ENCODE data around the gene SIGLEC8.

The SIGLEC8 gene

GRCh38 chr19:51430221-51430620 is 28.0 kb downstream of the SIGLEC8 start:
- WGBS, 2 donors (ENCODE audit: extremely low coverage in 2 of 2, insufficient read length in 2 of 2, insufficient replicate concordance in 1 of 2), result no CpG with 5 or more reads among the region's 3 CpGs
- Histone ChIP-seq H4K8ac (ENCODE audit: low read depth, low read length) (no peak overlapping the region), H2BK15ac (ENCODE audit: low read length) (no peak overlapping the region), H2BK120ac (ENCODE audit: low read depth, low read length) (no peak overlapping the region), H3K4me2 (ENCODE audit: insufficient read depth, low read length, poor library complexity, severe bottlenecking) (no peak overlapping the region), H3K4ac (ENCODE audit: low read length) (no peak overlapping the region), H3K18ac (ENCODE audit: low read length) (no peak overlapping the region), H3K27ac (replicated peaks; ENCODE audit: low read length) (no peak overlapping the region), H3K9ac (ENCODE audit: low read depth, low read length, poor library complexity) (no peak overlapping the region), H2BK5ac (ENCODE audit: low read length) (no peak overlapping the region), H3K36me3 (replicated peaks in 1 of 2; ENCODE audit: control insufficient read depth in 2 of 2, insufficient read depth in 2 of 2, low read length in 2 of 2) (no peaks in the 10 kb centered on the region), H3K9me3 (replicated peaks in 1 of 2; ENCODE audit: control insufficient read depth in 2 of 2, insufficient read depth in 1 of 2, low read depth in 1 of 2, low read length in 2 of 2) (no peaks in the 10 kb centered on the region), H3K27me3 (ENCODE audit: control insufficient read depth in 3 of 3, insufficient read depth in 3 of 3, low read depth in 1 of 3, low read length in 3 of 3) (peaks cover 0 to 14% (median 0%) of the 10 kb centered on the region in 3 experiments), H3K79me1 (ENCODE audit: low read depth, low read length) (no peaks in the 10 kb centered on the region), H3K4me3 (ENCODE audit: low read length in 2 of 2) (no peak overlapping the region), H2AK5ac (ENCODE audit: low read depth, low read length) (no peak overlapping the region), H2BK12ac (ENCODE audit: low read length) (no peak overlapping the region), H2AFZ (ENCODE audit: low read length) (no peak overlapping the region), H3K4me1 (ENCODE audit: control insufficient read depth in 2 of 2, insufficient read depth in 1 of 2, low read depth in 1 of 2, low read length in 2 of 2) (no peaks in the 10 kb centered on the region), H3K23ac (ENCODE audit: low read depth, low read length, poor library complexity) (no peak overlapping the region), H4K91ac (ENCODE audit: low read depth, low read length, poor library complexity) (no peak overlapping the region), H3K14ac (ENCODE audit: low read length) (no peak overlapping the region)
- no peak for DNase-seq (ENCODE audit: low spot score)

DNA sequence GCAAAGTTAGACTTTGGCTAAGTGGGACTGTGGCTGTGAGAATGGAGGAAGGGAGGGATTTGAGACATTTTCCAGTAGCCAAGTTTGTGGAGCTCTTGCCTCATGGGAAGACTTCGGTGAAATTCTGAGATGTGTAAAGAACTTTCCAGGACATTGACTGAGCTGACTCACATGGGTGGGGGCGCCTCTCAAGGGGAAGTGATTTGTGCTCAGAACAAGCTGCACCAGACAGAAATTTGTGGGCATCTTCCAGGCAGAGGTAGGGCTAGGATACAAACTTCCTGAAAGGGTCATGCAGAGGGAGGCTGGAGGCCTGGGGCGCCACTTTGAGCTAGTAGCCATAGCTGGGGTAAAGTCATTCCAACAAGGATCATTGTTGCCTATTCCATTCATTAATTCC is 31.1 kb downstream of the SIGLEC8 start:
- Histone ChIP-seq H3K4ac (ENCODE audit: low read length) (no peak overlapping the region), H3K4me3 (ENCODE audit: low read length in 2 of 2) (no peak overlapping the region), H3K9ac (ENCODE audit: low read depth, low read length, poor library complexity) (no peak overlapping the region), H3K36me3 (replicated peaks in 1 of 2; ENCODE audit: control insufficient read depth in 2 of 2, insufficient read depth in 2 of 2, low read length in 2 of 2) (no peaks in the 10 kb centered on the region), H2BK15ac (ENCODE audit: low read length) (no peak overlapping the region), H2BK12ac (ENCODE audit: low read length) (no peak overlapping the region), H3K18ac (ENCODE audit: low read length) (no peak overlapping the region), H3K27me3 (ENCODE audit: control insufficient read depth in 3 of 3, insufficient read depth in 3 of 3, low read depth in 1 of 3, low read length in 3 of 3) (peaks cover 0 to 14% (median 0%) of the 10 kb centered on the region in 3 experiments), H3K9me3 (replicated peaks in 1 of 2; ENCODE audit: control insufficient read depth in 2 of 2, insufficient read depth in 1 of 2, low read depth in 1 of 2, low read length in 2 of 2) (no peaks in the 10 kb centered on the region), H2AFZ (ENCODE audit: low read length) (no peak overlapping the region), H3K27ac (replicated peaks; ENCODE audit: low read length) (no peak overlapping the region), H3K4me1 (ENCODE audit: control insufficient read depth in 2 of 2, insufficient read depth in 1 of 2, low read depth in 1 of 2, low read length in 2 of 2) (no peaks in the 10 kb centered on the region), H3K23ac (ENCODE audit: low read depth, low read length, poor library complexity) (no peak overlapping the region), H3K79me1 (ENCODE audit: low read depth, low read length) (no peaks in the 10 kb centered on the region), H3K14ac (ENCODE audit: low read length) (no peak overlapping the region), H4K91ac (ENCODE audit: low read depth, low read length, poor library complexity) (no peak overlapping the region), H2BK5ac (ENCODE audit: low read length) (no peak overlapping the region), H2BK120ac (ENCODE audit: low read depth, low read length) (no peak overlapping the region), H3K4me2 (ENCODE audit: insufficient read depth, low read length, poor library complexity, severe bottlenecking) (no peak overlapping the region), H4K8ac (ENCODE audit: low read depth, low read length) (no peak overlapping the region), H2AK5ac (ENCODE audit: low read depth, low read length) (no peak overlapping the region)
- no CpG with 5 or more reads among the region's 3 CpGs for WGBS, 2 donors (ENCODE audit: extremely low coverage in 2 of 2, insufficient read length in 2 of 2, insufficient replicate concordance in 1 of 2)
- DNase-seq (ENCODE audit: low spot score), result no peak

DNA sequence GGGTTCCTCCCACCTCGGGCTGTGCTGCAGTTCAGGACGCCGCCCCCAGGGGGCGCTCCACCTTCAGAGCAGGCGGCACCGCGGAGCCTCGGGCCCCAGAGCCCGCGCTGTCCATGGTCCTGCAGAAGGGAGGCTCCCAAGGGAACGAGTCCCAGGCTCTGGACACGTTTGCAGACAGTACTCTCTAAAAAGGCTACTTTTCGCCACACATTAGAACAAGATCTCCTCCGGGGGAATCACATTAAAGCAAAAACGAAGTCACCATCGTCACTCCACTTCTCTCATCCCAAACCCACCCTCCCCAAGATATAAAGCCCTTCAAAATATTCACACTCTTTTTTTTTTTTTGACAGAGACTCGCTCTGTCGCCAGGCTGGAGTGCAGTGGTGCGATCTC is 36.2 kb downstream of the SIGLEC8 start:
- no peaks in the 10 kb centered on the region for H3K9me3 ChIP-seq (replicated peaks in 1 of 2; ENCODE audit: control insufficient read depth in 2 of 2, insufficient read depth in 1 of 2, low read depth in 1 of 2, low read length in 2 of 2)
- H3K4ac ChIP-seq (ENCODE audit: low read length), result no peak overlapping the region
- no peak overlapping the region for H4K91ac ChIP-seq (ENCODE audit: low read depth, low read length, poor library complexity)
- no peak overlapping the region for H3K14ac ChIP-seq (ENCODE audit: low read length)
- no peak overlapping the region for H2BK15ac ChIP-seq (ENCODE audit: low read length)
- H3K23ac ChIP-seq (ENCODE audit: low read depth, low read length, poor library complexity), result peak overlapping the region; percentile 98
- peak overlapping the region; percentile 52 for H3K4me2 ChIP-seq (ENCODE audit: insufficient read depth, low read length, poor library complexity, severe bottlenecking)
- no peak overlapping the region for H2AFZ ChIP-seq (ENCODE audit: low read length)
- H3K4me1 ChIP-seq (ENCODE audit: control insufficient read depth in 2 of 2, insufficient read depth in 1 of 2, low read depth in 1 of 2, low read length in 2 of 2), result peaks cover 0 to 1% of the 10 kb centered on the region in 2 donors
- no peak overlapping the region for H3K18ac ChIP-seq (ENCODE audit: low read length)
- peak; percentile 88 for DNase-seq (ENCODE audit: low spot score)
- H3K4me3 ChIP-seq (ENCODE audit: low read length in 2 of 2), result no peak overlapping the region
- H2AK5ac ChIP-seq (ENCODE audit: low read depth, low read length), result no peak overlapping the region
- no peak overlapping the region for H2BK12ac ChIP-seq (ENCODE audit: low read length)
- H3K27ac ChIP-seq (replicated peaks; ENCODE audit: low read length), result no peak overlapping the region
- no peak overlapping the region for H2BK5ac ChIP-seq (ENCODE audit: low read length)
- no peaks in the 10 kb centered on the region for H3K79me1 ChIP-seq (ENCODE audit: low read depth, low read length)
- no peak overlapping the region for H2BK120ac ChIP-seq (ENCODE audit: low read depth, low read length)
- no peak overlapping the region for H4K8ac ChIP-seq (ENCODE audit: low read depth, low read length)
- H3K27me3 ChIP-seq (ENCODE audit: control insufficient read depth in 3 of 3, insufficient read depth in 3 of 3, low read depth in 1 of 3, low read length in 3 of 3), result peaks cover 0 to 8% (median 3%) of the 10 kb centered on the region in 3 experiments
- no CpG with 5 or more reads among the region's 19 CpGs for WGBS, 2 donors (ENCODE audit: extremely low coverage in 2 of 2, insufficient read length in 2 of 2, insufficient replicate concordance in 1 of 2)
- no peak overlapping the region for H3K9ac ChIP-seq (ENCODE audit: low read depth, low read length, poor library complexity)
- no peaks in the 10 kb centered on the region for H3K36me3 ChIP-seq (replicated peaks in 1 of 2; ENCODE audit: control insufficient read depth in 2 of 2, insufficient read depth in 2 of 2, low read length in 2 of 2)

DNA sequence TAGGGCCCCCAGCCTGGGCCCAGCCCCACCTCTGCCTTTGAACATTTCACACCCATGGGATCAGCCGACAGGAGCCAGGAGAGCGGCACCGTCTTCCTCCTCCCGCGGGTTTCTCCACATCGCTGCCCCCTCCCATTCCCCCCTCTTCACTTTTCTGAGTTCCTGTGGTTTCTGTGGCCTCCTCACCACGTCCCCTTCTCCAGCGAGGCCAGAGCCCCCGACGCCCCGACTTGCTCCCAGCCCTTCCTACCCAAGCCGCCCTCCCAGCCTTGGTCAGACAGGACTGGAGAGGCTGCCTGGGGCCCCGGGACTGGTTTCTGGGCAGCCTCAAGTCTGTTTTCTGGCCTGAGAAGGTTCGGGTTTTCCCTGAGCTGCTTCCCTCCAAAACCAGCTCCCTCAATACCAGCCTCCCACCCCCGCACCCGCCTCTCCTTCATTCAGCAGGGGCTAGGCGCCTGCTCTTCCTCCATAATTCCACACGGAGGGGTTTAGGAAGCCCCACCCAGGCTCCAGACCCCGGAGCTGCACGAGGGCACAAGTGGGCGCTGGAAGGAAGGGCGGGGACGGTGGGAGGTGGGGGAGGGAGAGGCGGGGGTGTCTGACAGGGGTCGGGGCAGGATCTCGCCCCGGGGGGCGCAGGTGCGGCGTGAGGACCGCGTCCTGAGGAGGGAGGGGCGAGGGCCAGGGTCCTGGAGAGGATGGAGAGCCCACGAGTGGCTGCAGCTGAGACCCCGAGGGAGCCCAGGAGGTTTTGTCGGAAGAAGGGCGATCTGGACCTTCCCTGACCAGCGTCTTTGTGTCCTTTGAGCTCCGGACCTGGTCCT is 36.8 kb downstream of the SIGLEC8 start:
- Histone ChIP-seq H3K36me3 (replicated peaks in 1 of 2; ENCODE audit: control insufficient read depth in 2 of 2, insufficient read depth in 2 of 2, low read length in 2 of 2) (no peaks in the 10 kb centered on the region), H2BK12ac (ENCODE audit: low read length) (no peak overlapping the region), H3K4ac (ENCODE audit: low read length) (no peak overlapping the region), H3K23ac (ENCODE audit: low read depth, low read length, poor library complexity) (peak overlapping the region; percentile 98), H3K14ac (ENCODE audit: low read length) (no peak overlapping the region), H3K18ac (ENCODE audit: low read length) (peak overlapping the region; percentile 19), H3K79me1 (ENCODE audit: low read depth, low read length) (no peaks in the 10 kb centered on the region), H3K4me2 (ENCODE audit: insufficient read depth, low read length, poor library complexity, severe bottlenecking) (peak overlapping the region; percentile 52), H4K8ac (ENCODE audit: low read depth, low read length) (no peak overlapping the region), H2AFZ (ENCODE audit: low read length) (no peak overlapping the region), H2BK120ac (ENCODE audit: low read depth, low read length) (no peak overlapping the region), H4K91ac (ENCODE audit: low read depth, low read length, poor library complexity) (no peak overlapping the region), H3K4me3 (ENCODE audit: low read length in 2 of 2) (no peak overlapping the region), H2BK5ac (ENCODE audit: low read length) (no peak overlapping the region), H3K4me1 (ENCODE audit: control insufficient read depth in 2 of 2, insufficient read depth in 1 of 2, low read depth in 1 of 2, low read length in 2 of 2) (peaks cover 0 to 1% of the 10 kb centered on the region in 2 donors), H2BK15ac (ENCODE audit: low read length) (no peak overlapping the region), H3K27me3 (ENCODE audit: control insufficient read depth in 3 of 3, insufficient read depth in 3 of 3, low read depth in 1 of 3, low read length in 3 of 3) (peaks cover 0 to 8% (median 3%) of the 10 kb centered on the region in 3 experiments), H3K9ac (ENCODE audit: low read depth, low read length, poor library complexity) (no peak overlapping the region), H3K9me3 (replicated peaks in 1 of 2; ENCODE audit: control insufficient read depth in 2 of 2, insufficient read depth in 1 of 2, low read depth in 1 of 2, low read length in 2 of 2) (no peaks in the 10 kb centered on the region), H3K27ac (replicated peaks; ENCODE audit: low read length) (no peak overlapping the region), H2AK5ac (ENCODE audit: low read depth, low read length) (no peak overlapping the region)
- no peak for DNase-seq (ENCODE audit: low spot score)
- WGBS, 2 donors (ENCODE audit: extremely low coverage in 2 of 2, insufficient read length in 2 of 2, insufficient replicate concordance in 1 of 2), result no CpG with 5 or more reads among the region's 39 CpGs
